ENCODE results near the gene RALGAPB.

DNA sequence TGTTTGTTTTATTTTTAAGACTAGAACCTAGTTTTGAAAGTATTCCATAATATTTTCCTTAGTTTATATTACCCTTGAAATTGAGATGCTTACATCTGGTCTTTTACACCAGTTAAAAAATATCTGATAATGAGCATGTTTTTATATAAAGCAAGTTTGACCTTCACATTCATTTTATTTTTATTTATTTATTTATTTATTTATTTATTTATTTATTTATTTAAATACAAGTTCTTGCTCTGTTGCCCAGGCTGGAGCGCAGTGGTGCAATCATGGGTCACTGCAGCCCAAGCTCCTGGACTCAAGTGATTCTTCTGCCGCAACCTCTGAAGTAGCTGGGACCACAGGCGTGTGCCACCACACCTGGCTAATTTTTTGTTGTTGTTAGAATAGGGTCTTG, 55.5 kb downstream of the RALGAPB start:
- TF ChIP-seq, protein P1, sequence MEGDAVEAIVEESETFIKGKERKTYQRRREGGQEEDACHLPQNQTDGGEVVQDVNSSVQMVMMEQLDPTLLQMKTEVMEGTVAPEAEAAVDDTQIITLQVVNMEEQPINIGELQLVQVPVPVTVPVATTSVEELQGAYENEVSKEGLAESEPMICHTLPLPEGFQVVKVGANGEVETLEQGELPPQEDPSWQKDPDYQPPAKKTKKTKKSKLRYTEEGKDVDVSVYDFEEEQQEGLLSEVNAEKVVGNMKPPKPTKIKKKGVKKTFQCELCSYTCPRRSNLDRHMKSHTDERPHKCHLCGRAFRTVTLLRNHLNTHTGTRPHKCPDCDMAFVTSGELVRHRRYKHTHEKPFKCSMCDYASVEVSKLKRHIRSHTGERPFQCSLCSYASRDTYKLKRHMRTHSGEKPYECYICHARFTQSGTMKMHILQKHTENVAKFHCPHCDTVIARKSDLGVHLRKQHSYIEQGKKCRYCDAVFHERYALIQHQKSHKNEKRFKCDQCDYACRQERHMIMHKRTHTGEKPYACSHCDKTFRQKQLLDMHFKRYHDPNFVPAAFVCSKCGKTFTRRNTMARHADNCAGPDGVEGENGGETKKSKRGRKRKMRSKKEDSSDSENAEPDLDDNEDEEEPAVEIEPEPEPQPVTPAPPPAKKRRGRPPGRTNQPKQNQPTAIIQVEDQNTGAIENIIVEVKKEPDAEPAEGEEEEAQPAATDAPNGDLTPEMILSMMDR (IDR thresholded peaks at IDR 0.05) = no peak
- no peak for TF ChIP-seq POLR2A (IDR thresholded peaks at IDR 0.05)

Data from testis (tissue), 2 donors.